Right lobe of liver (tissue), 4 donors: ENCODE measurements around the gene SYTL3.

Source experiments
- POLR2A ChIP-seq: fragments of 450-650 bp; IDR thresholded peaks from one replicate; pipeline ENCODE4 v1.6.1; 2017; ENCODE audit warnings: antibody characterized with exemption, mild to moderate bottlenecking
- TF ChIP-seq, protein P1 (sequence below), 4 donors: fragments of 200-600 bp in 3 of 4; fragments of 450-650 bp in 1 of 4; IDR thresholded peaks; one replicate each; pipeline versions ENCODE4 v1.5.1 to v1.8.0; 2016 to 2022; ENCODE audit warnings: antibody characterized with exemption in 4 of 4, mild to moderate bottlenecking in 2 of 4
- donor health status: DM: no; HTN: no; CAD: no.
- donor health status: DM: no; HTN: no; CAD: no.
- donor health status: DM: no; HTN: yes; CAD: no.

DNA sequence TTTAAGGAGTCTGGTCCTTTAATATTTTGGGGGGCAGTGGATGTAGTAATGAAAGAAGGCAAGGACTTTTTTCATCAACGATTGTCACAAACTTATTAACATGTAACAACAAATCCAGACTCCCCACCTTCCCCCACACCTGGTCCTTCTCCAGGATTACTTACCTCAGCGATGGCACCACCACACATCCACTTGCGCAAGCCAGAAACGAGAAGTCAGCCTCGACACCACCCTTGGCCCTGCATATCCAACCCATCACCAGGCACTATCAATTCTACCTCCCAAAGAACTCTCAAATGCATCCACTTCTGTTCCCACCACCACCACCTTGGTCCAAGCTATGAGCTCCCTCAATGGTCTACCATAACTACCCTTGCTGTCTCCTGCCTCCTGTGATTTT is 162.8 kb downstream of the SYTL3 start:
- TF ChIP-seq, protein P1, sequence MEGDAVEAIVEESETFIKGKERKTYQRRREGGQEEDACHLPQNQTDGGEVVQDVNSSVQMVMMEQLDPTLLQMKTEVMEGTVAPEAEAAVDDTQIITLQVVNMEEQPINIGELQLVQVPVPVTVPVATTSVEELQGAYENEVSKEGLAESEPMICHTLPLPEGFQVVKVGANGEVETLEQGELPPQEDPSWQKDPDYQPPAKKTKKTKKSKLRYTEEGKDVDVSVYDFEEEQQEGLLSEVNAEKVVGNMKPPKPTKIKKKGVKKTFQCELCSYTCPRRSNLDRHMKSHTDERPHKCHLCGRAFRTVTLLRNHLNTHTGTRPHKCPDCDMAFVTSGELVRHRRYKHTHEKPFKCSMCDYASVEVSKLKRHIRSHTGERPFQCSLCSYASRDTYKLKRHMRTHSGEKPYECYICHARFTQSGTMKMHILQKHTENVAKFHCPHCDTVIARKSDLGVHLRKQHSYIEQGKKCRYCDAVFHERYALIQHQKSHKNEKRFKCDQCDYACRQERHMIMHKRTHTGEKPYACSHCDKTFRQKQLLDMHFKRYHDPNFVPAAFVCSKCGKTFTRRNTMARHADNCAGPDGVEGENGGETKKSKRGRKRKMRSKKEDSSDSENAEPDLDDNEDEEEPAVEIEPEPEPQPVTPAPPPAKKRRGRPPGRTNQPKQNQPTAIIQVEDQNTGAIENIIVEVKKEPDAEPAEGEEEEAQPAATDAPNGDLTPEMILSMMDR (IDR thresholded peaks at IDR 0.05) = no peak
- TF ChIP-seq POLR2A = no peak
